Endodermal cell (in vitro differentiated cells): ENCODE data around the gene GGT7. TPM values are rescaled to one million over a fixed set of nuclear protein-coding genes. Genes with fewer than 3 reads are reported as not detected.
A peak's percentile ranks its signal among the peaks of the same experiment; 100 is the strongest.

Experiments used
- DNase-seq: peaks from one replicate; pipeline ENCODE4 v3.0.0-alpha.2; 2017
- H3K27ac ChIP-seq: 2 replicates; pipeline ENCODE4 v1.5.1; 2013; ENCODE audit warnings: mild to moderate bottlenecking, low read depth, low read length, moderate library complexity
- H3K27me3 ChIP-seq: 2 replicates; pipeline ENCODE4 v1.6.1; 2013; ENCODE audit warnings: mild to moderate bottlenecking, low read length, moderate library complexity; ENCODE audit not compliant: insufficient read depth, control insufficient read depth, poor library complexity, severe bottlenecking
- H3K36me3 ChIP-seq: 2 replicates; pipeline ENCODE4 v1.7.0; 2013; ENCODE audit warnings: mild to moderate bottlenecking, low read length, moderate library complexity; ENCODE audit not compliant: control insufficient read depth, insufficient read depth
- H3K4me1 ChIP-seq: one replicate; pipeline ENCODE4 v1.7.0; 2013; ENCODE audit warnings: low read length; ENCODE audit not compliant: control insufficient read depth, insufficient read depth
- H3K4me3 ChIP-seq: 2 replicates; pipeline ENCODE4 v1.5.1; 2013; ENCODE audit warnings: mild to moderate bottlenecking, low read length, moderate library complexity
- H3K9ac ChIP-seq: 2 replicates; pipeline ENCODE4 v1.6.1; 2013; ENCODE audit warnings: mild to moderate bottlenecking, low read length, moderate library complexity; ENCODE audit not compliant: poor library complexity, severe bottlenecking; ENCODE audit errors: extremely low read depth
- H3K9me3 ChIP-seq: 2 replicates; pipeline ENCODE4 v1.6.1; 2013; ENCODE audit warnings: mild to moderate bottlenecking, low read length, moderate library complexity; ENCODE audit not compliant: control insufficient read depth
- H3K27ac Mint-ChIP-seq: 2 replicates; pipeline ENCODE4 v1.8.0; 2020; ENCODE audit warnings: mixed read lengths
- H3K27me3 Mint-ChIP-seq: 2 replicates; pipeline ENCODE4 v1.8.0; 2021; ENCODE audit warnings: mild to moderate bottlenecking, mixed read lengths; ENCODE audit not compliant: insufficient read depth
- H3K36me3 Mint-ChIP-seq: 2 replicates; pipeline ENCODE4 v1.8.0; 2020; ENCODE audit warnings: low read depth, mixed read lengths
- H3K4me1 Mint-ChIP-seq: 2 replicates; pipeline ENCODE4 v1.8.0; 2020; ENCODE audit warnings: mixed read lengths
- H3K4me3 Mint-ChIP-seq: 2 replicates; pipeline ENCODE4 v1.8.0; 2020; ENCODE audit warnings: mild to moderate bottlenecking, moderate library complexity, mixed read lengths
- H3K9me3 Mint-ChIP-seq: 2 replicates; pipeline ENCODE4 v1.8.0; 2020; ENCODE audit warnings: mild to moderate bottlenecking, mixed read lengths
- WGBS, 2 experiments: methylation state at CpG; one replicate each; pipeline versions ENCODE4 v1.1.5 to v1.1.7; 2013; ENCODE audit warnings: missing lambda C conversion rate in 2 of 2, mixed read lengths in 1 of 2; ENCODE audit not compliant: insufficient coverage in 1 of 2, insufficient read length in 1 of 2; 5-methylcytosine and 5-hydroxymethylcytosine counted together
- total RNA-seq, 2 donors: library from RNA; stranded (reverse); fragmentation: NEBNext Ultra II Directional in 1 of 2; extraction: Animal tissue kit (Norgen Biotek cat#: 25700) in 1 of 2; gene quantifications; 2 replicates in 1 of 2; 3 replicates in 1 of 2; pipeline ENCODE4 v1.2.1, GENCODE V29; 2021
- TF ChIP-seq, protein P1 (sequence below): fragments of 200-600 bp; sonication (generic); conservative IDR thresholded peaks from 2 replicates; pipeline ENCODE4 v1.5.0; 2021; ENCODE audit warnings: antibody characterized with exemption, mild to moderate bottlenecking

GGT7 gene
- total RNA-seq, 2 donors from 2014 or later, result 31.8 to 43.3 TPM

DNA sequence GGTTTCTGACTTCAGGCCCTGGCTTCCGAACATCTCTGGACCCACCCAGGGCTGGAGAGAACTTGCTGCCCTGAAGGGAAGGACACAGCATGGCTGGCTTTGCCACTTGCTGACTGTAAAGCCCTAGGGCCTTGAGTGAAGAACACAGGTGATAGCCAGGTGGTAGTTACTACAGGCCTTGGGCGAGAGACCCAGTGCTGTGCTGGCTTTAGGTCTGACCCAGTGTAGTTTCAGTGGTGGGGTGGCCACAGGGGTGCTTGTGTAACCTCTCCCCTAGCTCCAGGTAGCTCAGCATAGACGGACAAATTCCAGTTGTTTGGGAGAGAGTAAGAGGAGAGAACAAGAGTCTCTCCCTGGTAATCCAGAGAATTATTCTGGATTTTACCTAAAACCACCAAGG is 74.3 kb downstream of the GGT7 start:
- Mint-ChIP-seq H3K4me1 (peaks cover 9% of the 10 kb centered on the region), H3K27me3 (no peaks in the 10 kb centered on the region), H3K4me3 (no peak overlapping the region), H3K9me3 (peaks cover 6% of the 10 kb centered on the region), H3K27ac (peak overlapping the region; percentile 80), H3K36me3 (peaks cover 13% of the 10 kb centered on the region)
- Histone ChIP-seq H3K36me3 (no peaks in the 10 kb centered on the region), H3K27me3 (no peaks in the 10 kb centered on the region), H3K4me1 (peaks cover 10% of the 10 kb centered on the region), H3K4me3 (no peak overlapping the region), H3K27ac (no peak overlapping the region), H3K9me3 (no peaks in the 10 kb centered on the region), H3K9ac (no peak overlapping the region)
- no peak for DNase-seq
- TF ChIP-seq, protein P1, sequence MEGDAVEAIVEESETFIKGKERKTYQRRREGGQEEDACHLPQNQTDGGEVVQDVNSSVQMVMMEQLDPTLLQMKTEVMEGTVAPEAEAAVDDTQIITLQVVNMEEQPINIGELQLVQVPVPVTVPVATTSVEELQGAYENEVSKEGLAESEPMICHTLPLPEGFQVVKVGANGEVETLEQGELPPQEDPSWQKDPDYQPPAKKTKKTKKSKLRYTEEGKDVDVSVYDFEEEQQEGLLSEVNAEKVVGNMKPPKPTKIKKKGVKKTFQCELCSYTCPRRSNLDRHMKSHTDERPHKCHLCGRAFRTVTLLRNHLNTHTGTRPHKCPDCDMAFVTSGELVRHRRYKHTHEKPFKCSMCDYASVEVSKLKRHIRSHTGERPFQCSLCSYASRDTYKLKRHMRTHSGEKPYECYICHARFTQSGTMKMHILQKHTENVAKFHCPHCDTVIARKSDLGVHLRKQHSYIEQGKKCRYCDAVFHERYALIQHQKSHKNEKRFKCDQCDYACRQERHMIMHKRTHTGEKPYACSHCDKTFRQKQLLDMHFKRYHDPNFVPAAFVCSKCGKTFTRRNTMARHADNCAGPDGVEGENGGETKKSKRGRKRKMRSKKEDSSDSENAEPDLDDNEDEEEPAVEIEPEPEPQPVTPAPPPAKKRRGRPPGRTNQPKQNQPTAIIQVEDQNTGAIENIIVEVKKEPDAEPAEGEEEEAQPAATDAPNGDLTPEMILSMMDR, result no peak
- WGBS, 2 experiments, result 79 to 83% methylated on average over 3 of the region's 3 CpGs

DNA sequence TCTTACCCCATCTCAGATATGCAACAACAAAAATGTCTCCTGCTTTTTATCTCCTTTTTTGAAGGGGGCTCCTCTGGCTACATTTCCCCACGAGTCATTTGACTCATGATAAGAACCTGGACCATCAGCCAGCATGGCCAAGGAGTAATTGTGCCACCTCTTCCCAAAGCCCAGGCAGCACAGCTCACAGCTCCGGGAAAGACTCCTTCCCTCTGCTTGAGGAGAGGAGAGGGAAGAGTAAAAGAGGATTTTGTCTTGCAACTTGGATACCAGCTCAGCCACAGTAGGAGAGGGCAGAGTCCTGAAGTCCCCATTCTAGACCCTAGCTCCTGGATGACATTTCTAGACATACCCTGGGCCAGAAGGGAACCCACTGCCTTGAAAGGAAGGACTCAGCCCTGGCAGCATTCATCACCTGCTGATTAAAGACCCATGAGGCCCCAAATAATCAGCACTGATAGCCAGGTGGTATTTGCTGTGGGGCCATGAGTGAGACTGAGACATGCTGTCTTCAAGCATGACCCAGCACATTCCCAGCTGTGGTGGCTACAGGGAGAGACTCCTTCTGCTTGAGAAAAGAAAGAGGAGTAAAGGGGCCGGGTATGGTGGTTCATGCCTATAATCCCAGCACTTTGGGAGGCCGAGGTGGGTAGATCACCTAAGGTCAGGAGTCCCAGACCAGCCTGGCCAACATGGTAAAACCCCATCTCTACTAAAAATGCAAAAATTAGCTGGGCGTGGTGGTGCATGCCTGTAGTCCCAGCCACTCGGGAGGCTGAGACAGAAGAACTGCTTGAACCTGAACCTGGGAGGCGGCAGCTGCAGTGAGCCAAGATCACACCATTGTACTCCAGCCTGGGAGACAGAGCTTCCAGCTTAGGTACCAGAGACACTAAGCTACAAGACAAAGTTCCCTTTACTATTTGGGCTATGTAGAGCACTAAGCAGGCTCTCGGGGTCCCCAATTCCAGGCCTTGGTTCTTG is 75.4 kb downstream of the GGT7 start:
- WGBS, 2 experiments, result 91 to 96% methylated on average over 5 to 8 of the region's 8 CpGs
- Mint-ChIP-seq H3K4me1 (peaks cover 9% of the 10 kb centered on the region), H3K36me3 (peaks cover 11% of the 10 kb centered on the region), H3K27ac (peak overlapping the region; percentile 80), H3K27me3 (no peaks in the 10 kb centered on the region), H3K4me3 (no peak overlapping the region), H3K9me3 (peaks cover 6% of the 10 kb centered on the region)
- Histone ChIP-seq H3K4me1 (peaks cover 10% of the 10 kb centered on the region), H3K36me3 (no peaks in the 10 kb centered on the region), H3K9ac (no peak overlapping the region), H3K27me3 (no peaks in the 10 kb centered on the region), H3K27ac (no peak overlapping the region), H3K4me3 (no peak overlapping the region), H3K9me3 (no peaks in the 10 kb centered on the region)
- TF ChIP-seq, protein P1, result no peak
- peak; percentile 55 for DNase-seq

Other genes with a start within 250 kb of the GGT7 start
- gene PIGU, start 195.8 kb downstream of the GGT7 start, total RNA-seq, result 10 to 100 TPM; 35.8 to 41.2 TPM
- 10 to 100 TPM in 1 of 2 donors, 1 to 10 TPM in 1; 7.0 to 20.2 TPM for gene TP53INP2, start 168.5 kb downstream of the GGT7 start, total RNA-seq
- gene NCOA6, start 47.2 kb downstream of the GGT7 start, total RNA-seq, result 10 to 100 TPM; 27.1 to 37.4 TPM
- gene ACSS2, start 3.8 kb upstream of the GGT7 start, total RNA-seq, result 10 to 100 TPM; 17.0 to 34.2 TPM
- 10 to 100 TPM; 60.8 to 71.3 TPM for gene GSS, start 83.0 kb upstream of the GGT7 start, total RNA-seq
- gene MYH7B, start 83.0 kb upstream of the GGT7 start, total RNA-seq, result under 1 TPM; 0.37 to 0.49 TPM
- gene TRPC4AP, start 220.0 kb upstream of the GGT7 start, total RNA-seq, result 100 to 1,000 TPM in 1 of 2 donors, 10 to 100 TPM in 1; 84.2 to 103 TPM